RWPE2 (cell line): ENCODE measurements around the gene MYPOP.

Experiments used
- ATAC-seq: fragments of 200-7000 bp; cut with Tn5 transposase; 3 replicates; pipeline ENCODE4 v1.9.1; 2021; ENCODE audit warnings: low read depth
- DNase-seq: peaks from one replicate; pipeline ENCODE4 v3.0.0-alpha.2; 2020; ENCODE audit warnings: low spot score
- H3K27ac ChIP-seq: fragments of 450-650 bp; 2 replicates; pipeline ENCODE4 v1.5.1; 2017; ENCODE audit warnings: mild to moderate bottlenecking; ENCODE audit not compliant: poor library complexity, severe bottlenecking
- H3K27me3 ChIP-seq: fragments of 250-450 bp; sonication (Bioruptor Pico); 2 replicates; pipeline ENCODE4 v1.5.1; 2021; ENCODE audit warnings: mild to moderate bottlenecking, moderate library complexity; ENCODE audit not compliant: insufficient read depth, poor library complexity, severe bottlenecking
- H3K36me3 ChIP-seq: fragments of 250-450 bp; sonication (Bioruptor Pico); 2 replicates; pipeline ENCODE4 v1.5.1; 2020; ENCODE audit warnings: low read depth, mild to moderate bottlenecking, moderate library complexity
- H3K4me1 ChIP-seq: fragments of 250-450 bp; sonication (Bioruptor Pico); 2 replicates; pipeline ENCODE4 v1.5.1; 2021; ENCODE audit warnings: mild to moderate bottlenecking, moderate library complexity; ENCODE audit not compliant: insufficient read depth, poor library complexity, severe bottlenecking
- H3K4me3 ChIP-seq: fragments of 250-450 bp; sonication (Bioruptor Pico); 2 replicates; pipeline ENCODE4 v1.5.1; 2021; ENCODE audit warnings: mild to moderate bottlenecking, moderate library complexity; ENCODE audit not compliant: severe bottlenecking
- H3K9me3 ChIP-seq: fragments of 250-450 bp; sonication (Bioruptor Pico); 2 replicates; pipeline ENCODE4 v1.5.1; 2021; ENCODE audit warnings: mild to moderate bottlenecking, moderate library complexity; ENCODE audit not compliant: severe bottlenecking
- TF ChIP-seq, protein P1 (sequence below): fragments of 450-650 bp; IDR thresholded peaks from one replicate; pipeline ENCODE4 v1.5.1; 2017; ENCODE audit warnings: mild to moderate bottlenecking, moderate library complexity; ENCODE audit not compliant: poor library complexity, severe bottlenecking

The MYPOP gene

DNA sequence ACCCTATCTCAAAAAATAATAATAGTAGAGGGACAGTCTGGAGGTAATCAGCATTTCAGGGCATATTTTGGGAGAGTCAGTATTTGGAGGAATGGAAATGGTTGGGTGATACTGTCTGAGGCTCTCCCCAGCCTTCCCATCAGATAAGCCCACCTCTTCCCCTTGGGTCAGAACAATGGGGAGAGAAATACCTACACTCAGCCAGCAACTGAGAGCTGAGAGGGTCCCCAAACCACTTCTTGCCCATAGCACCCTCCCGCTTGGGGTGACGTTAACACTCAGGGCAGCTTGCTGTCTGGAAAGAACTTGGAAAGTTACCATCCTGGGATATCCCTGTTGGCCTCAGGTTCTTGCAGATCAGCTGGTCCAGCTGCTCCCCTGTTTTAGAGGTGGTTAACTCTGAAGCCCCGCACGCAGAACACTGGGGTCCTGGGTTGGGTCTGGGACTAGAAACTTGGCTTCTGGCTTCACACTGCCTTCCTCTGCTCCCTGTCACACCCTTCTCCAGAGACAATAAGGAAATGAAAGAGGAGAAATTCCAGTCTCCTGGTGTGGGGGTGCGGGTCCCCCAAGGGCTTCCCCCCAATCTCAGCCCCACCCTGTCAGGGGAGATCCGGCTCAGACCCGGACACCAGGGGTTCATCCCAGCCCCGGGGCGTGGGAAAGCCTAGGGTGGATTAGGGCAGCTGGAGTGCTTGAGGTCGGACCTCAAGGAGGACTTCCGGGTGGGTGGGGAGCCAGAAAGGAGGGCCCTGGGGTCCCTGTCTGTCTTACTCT, 35.8 kb downstream of the MYPOP start:
- ATAC-seq (no peak), DNase-seq (no peak)
- peaks cover under 1% of the 10 kb centered on the region for H3K4me1 ChIP-seq
- TF ChIP-seq, protein P1, sequence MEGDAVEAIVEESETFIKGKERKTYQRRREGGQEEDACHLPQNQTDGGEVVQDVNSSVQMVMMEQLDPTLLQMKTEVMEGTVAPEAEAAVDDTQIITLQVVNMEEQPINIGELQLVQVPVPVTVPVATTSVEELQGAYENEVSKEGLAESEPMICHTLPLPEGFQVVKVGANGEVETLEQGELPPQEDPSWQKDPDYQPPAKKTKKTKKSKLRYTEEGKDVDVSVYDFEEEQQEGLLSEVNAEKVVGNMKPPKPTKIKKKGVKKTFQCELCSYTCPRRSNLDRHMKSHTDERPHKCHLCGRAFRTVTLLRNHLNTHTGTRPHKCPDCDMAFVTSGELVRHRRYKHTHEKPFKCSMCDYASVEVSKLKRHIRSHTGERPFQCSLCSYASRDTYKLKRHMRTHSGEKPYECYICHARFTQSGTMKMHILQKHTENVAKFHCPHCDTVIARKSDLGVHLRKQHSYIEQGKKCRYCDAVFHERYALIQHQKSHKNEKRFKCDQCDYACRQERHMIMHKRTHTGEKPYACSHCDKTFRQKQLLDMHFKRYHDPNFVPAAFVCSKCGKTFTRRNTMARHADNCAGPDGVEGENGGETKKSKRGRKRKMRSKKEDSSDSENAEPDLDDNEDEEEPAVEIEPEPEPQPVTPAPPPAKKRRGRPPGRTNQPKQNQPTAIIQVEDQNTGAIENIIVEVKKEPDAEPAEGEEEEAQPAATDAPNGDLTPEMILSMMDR: no peak
- H3K4me3 ChIP-seq: no peak overlapping the region
- H3K36me3 ChIP-seq: peaks cover under 1% of the 10 kb centered on the region
- peaks cover 24% of the 10 kb centered on the region for H3K27me3 ChIP-seq
- H3K27ac ChIP-seq: no peak overlapping the region
- no peaks in the 10 kb centered on the region for H3K9me3 ChIP-seq

- TF ChIP-seq, protein P1: no peak
- Histone ChIP-seq H3K4me1 (peaks cover 4% of the 10 kb centered on the region), H3K9me3 (no peaks in the 10 kb centered on the region), H3K4me3 (no peak overlapping the region), H3K27ac (no peak overlapping the region), H3K36me3 (peaks cover 13% of the 10 kb centered on the region), H3K27me3 (peaks cover 24% of the 10 kb centered on the region)
- no peak for DNase-seq
- ATAC-seq: no peak
Measured at GRCh38 chr19:45865269-45865948, 37.0 kb downstream of the MYPOP start.

- Histone ChIP-seq H3K27me3 (peaks cover 24% of the 10 kb centered on the region), H3K9me3 (no peaks in the 10 kb centered on the region), H3K4me1 (peaks cover 4% of the 10 kb centered on the region), H3K36me3 (peaks cover 19% of the 10 kb centered on the region), H3K4me3 (no peak overlapping the region), H3K27ac (no peak overlapping the region)
- TF ChIP-seq, protein P1: no peak
- ATAC-seq: no peak
- no peak for DNase-seq
Measured at GRCh38 chr19:45864629-45865082, 37.8 kb downstream of the MYPOP start.

DNA sequence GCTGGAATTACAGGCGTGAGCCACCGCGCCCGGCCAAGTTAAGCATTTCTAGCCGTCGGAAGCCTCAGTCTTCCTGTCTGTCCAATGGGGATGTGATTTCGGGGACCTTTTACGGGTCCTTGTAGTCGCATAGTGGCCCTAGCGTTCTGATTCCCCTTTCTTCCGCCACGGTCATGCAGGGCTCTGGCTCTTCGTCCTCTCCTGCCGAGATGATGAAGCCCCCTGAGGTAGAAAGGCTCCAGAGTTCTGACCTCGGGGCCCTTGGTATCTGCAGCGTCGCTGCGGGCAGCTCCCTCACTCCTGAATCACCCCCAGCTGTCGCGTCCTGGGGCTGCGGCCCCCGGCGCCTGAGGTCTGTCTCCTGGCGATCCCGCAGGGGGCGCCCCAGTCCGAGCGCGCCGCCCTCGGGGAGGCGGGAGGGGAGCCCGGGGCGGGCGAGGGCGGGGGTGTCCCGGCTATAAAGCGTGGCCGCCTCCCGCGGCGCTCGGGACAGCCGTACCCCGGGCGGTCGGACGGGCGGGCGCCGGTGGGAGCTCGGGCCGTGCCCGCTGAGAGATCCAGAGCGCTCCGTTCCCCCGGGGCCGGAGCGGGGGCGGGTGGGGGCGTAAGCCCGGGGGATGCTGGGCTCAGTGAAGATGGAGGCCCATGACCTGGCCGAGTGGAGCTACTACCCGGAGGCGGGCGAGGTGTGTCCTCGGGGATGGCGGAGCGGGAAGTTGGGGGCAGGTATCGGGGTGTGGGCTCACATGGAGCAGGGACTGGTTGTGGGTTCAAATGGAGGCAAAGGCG, 38.4 kb downstream of the MYPOP start, which contains the start of gene FOXA3:
Gene FOXA3, plus strand, starts transcription at position 487 of the 789 bp plus-strand sequence. Its CDS starts 131 bp downstream, at position 618.
- peaks cover 24% of the 10 kb centered on the region for H3K27me3 ChIP-seq
- peaks cover 4% of the 10 kb centered on the region for H3K4me1 ChIP-seq
- H3K27ac ChIP-seq: peak within 1 kb of the TSS; percentile 55
- TF ChIP-seq, protein P1: peak; percentile 52
- DNase-seq (no peak), ATAC-seq (no peak)
- H3K9me3 ChIP-seq: no peaks in the 10 kb centered on the region
- peaks cover 25% of the 10 kb centered on the region for H3K36me3 ChIP-seq
- H3K4me3 ChIP-seq: peak within 1 kb of the TSS; percentile 73
